ENCODE results near the gene HIVEP3. TPM values are rescaled to one million over a fixed set of nuclear protein-coding genes. Genes with fewer than 3 reads are reported as not detected.

The HIVEP3 gene
- total and polyA plus RNA-seq, 2 donors, result 2.8 to 3.1 TPM

- no peak for DNase-seq (ENCODE audit: extremely low spot score)
- Histone ChIP-seq H3K36me3 (ENCODE audit: insufficient read depth) (no peaks in the 10 kb centered on the region), H3K27ac (ENCODE audit: low read depth) (no peak overlapping the region), H3K4me3 (ENCODE audit: low read depth, low read length) (no peak overlapping the region), H3K4me1 (ENCODE audit: insufficient read depth) (no peaks in the 10 kb centered on the region)
- WGBS, result 15% methylated on average over 6 of the region's 6 CpGs
These were observed 402.9 kb downstream of the HIVEP3 start for GRCh38 chr1:41515778-41516167.

DNA sequence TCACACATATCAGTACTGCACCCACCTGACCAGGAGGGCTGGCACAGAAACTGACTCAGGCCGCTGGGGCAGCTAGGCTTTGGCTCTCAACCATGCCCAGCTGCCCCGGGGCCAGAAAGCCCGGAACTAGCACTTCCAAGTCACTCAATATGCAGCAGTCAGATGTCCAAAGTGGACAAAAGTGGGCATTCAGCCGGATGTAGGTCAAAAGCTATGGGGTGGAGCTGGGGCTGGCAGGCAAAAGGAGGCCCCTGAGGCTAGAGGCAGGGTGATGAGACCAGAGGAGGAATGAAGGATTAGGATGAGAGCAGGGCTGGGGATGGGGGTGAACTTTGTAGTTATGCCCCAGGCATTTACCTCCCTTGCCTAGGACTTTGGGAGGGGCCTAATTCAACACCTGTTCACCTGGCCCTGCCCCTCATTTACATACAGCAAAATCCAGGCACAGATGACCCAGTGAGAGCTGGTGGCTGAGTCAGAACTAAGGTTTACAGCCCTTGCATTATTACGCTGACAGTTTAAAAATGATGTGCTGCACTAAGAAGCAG, 403.5 kb downstream of the HIVEP3 start:
- H3K36me3 ChIP-seq (ENCODE audit: insufficient read depth), result no peaks in the 10 kb centered on the region
- H3K4me1 ChIP-seq (ENCODE audit: insufficient read depth), result no peaks in the 10 kb centered on the region
- no peak for DNase-seq (ENCODE audit: extremely low spot score)
- H3K4me3 ChIP-seq (ENCODE audit: low read depth, low read length), result no peak overlapping the region
- no peak overlapping the region for H3K27ac ChIP-seq (ENCODE audit: low read depth)
- WGBS, result 79% methylated on average over 5 of the region's 5 CpGs

DNA sequence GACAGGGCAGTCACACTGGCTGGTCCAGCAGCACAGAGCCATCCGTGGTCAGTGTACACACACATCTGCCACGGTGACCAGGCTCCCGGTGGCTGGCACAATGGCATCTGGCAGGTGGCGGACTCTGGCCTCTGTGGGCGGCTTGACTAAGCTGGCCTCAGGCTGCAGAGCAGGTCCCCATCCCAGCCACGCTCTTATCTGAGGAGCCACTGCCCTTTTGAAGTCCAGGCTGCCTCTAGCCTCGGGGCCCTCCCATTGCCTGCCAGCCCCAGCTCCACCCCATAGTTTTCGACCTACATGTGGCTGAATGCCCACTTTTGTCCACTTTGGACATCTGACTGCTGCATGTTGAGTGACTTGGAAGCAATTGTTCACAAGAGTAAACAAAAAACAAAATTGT, 404.3 kb downstream of the HIVEP3 start:
- Histone ChIP-seq H3K36me3 (ENCODE audit: insufficient read depth) (no peaks in the 10 kb centered on the region), H3K4me1 (ENCODE audit: insufficient read depth) (no peaks in the 10 kb centered on the region), H3K4me3 (ENCODE audit: low read depth, low read length) (no peak overlapping the region), H3K27ac (ENCODE audit: low read depth) (no peak overlapping the region)
- DNase-seq (ENCODE audit: extremely low spot score), result no peak
- 92% methylated on average over 8 of the region's 8 CpGs for WGBS

GRCh38 chr1:41513383-41513735, 405.4 kb downstream of the HIVEP3 start:
- 71% methylated on average over 17 of the region's 17 CpGs for WGBS
- Histone ChIP-seq H3K36me3 (ENCODE audit: insufficient read depth) (no peaks in the 10 kb centered on the region), H3K4me3 (ENCODE audit: low read depth, low read length) (no peak overlapping the region)

DNA sequence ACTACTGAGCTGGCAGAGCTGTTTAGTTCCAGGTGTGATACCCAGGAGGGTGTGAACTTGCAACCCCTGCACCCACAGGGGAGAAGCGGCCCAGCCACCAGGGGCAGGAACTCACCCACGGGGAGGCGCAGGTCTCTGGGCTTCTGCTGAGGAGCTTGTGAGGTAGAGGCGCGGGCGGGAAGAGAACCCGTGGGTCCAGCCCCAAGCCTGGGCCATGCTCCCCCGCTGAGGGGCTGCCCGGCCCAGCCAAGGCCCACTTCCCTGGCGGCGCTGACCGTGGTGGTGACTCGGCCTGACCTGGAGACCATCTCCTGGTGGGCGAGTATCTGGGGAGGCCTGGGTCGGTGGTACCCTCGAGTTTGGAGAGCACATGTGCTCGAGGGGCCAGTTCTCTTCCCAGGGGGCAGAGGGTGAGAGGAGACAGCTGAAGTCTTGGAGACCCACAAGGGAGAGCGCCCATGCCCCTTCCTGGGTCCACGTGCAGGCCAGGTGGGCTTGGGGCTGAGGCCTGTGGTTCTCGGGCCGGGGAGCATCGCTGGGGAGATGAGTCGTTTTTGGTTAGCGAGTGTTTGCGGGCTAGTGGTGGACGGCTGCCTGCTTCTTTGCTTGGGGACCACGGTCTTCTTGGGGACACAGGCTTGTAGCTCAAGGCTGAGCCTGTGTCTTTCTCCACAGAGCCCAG, 405.9 kb downstream of the HIVEP3 start:
- Histone ChIP-seq H3K27ac (ENCODE audit: low read depth) (no peak overlapping the region), H3K4me3 (ENCODE audit: low read depth, low read length) (no peak overlapping the region), H3K4me1 (ENCODE audit: insufficient read depth) (no peaks in the 10 kb centered on the region), H3K36me3 (ENCODE audit: insufficient read depth) (no peaks in the 10 kb centered on the region)
- no peak for DNase-seq (ENCODE audit: extremely low spot score)
- WGBS, result 87% methylated on average over 27 of the region's 27 CpGs

More at GRCh38 chr1:41513383-41513735, 405.4 kb downstream of the HIVEP3 start:
- no peak for DNase-seq (ENCODE audit: extremely low spot score)
- no peak overlapping the region for H3K27ac ChIP-seq (ENCODE audit: low read depth)
- no peaks in the 10 kb centered on the region for H3K4me1 ChIP-seq (ENCODE audit: insufficient read depth)

- Histone ChIP-seq H3K27ac (ENCODE audit: low read depth) (no peak overlapping the region), H3K36me3 (ENCODE audit: insufficient read depth) (no peaks in the 10 kb centered on the region), H3K4me3 (ENCODE audit: low read depth, low read length) (no peak overlapping the region), H3K4me1 (ENCODE audit: insufficient read depth) (no peaks in the 10 kb centered on the region)
- DNase-seq (ENCODE audit: extremely low spot score), result no peak
- 97% methylated on average over 7 of the region's 7 CpGs for WGBS
These were observed 407.5 kb downstream of the HIVEP3 start for GRCh38 chr1:41511239-41511540.

DNA sequence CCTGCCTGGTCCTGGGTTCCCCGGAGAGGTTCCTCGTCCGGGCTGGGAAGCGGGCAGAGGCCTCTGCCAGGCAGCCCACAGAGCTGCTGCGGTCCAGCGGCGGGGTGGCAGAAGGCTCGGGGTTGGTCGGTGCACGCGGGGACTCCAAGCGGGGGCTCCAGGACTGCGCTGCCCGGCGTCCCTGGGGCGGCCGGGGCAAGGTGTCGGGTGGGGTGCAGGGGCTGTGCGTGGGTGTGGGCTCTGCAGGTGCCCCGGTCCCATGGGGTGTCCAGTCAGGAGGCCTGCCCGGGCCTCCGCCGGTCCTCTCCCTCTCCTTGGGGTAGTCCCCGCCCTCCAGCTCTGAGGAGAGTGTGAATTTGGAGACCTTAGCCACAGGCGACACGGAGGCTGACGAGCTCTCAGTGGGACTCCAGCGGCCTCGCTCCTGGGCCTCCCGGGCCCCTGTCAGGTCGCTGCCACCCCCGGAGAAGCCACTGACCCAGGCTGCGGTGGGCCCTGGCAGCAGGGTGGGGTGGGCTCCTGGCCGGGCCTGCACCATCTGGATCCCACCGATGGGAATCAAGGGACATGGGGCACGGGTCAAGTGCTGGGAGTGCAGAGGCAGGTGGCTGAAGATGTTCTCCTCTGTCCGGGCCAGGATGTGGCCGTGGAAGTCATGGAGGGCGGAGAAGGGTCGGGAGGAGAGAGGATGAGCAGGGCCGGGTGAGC, 408.0 kb downstream of the HIVEP3 start:
- no peak for DNase-seq (ENCODE audit: extremely low spot score)
- Histone ChIP-seq H3K36me3 (ENCODE audit: insufficient read depth) (no peaks in the 10 kb centered on the region), H3K27ac (ENCODE audit: low read depth) (no peak overlapping the region), H3K4me1 (ENCODE audit: insufficient read depth) (no peaks in the 10 kb centered on the region), H3K4me3 (ENCODE audit: low read depth, low read length) (no peak overlapping the region)
- WGBS, result 95% methylated on average over 41 of the region's 41 CpGs

DNA sequence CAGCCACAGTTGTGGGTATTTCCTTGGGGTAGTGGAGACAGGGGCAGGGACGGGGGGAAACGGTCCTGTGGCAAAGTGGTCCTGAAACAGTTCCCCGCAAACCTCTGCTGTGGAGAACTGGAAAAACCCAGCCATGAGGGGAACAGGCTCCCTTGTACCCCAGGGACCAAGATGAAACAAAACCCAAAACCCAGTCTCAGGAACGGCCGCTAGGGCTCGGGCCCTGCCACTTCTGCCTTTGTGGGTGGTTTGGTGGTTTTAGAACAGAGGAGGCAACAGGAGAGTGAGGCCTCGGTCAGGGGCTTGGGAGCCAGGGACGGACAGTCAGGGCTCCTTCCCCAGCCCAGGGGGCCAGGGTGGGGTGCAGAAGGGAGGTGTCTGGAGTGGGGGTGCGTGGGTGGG, 409.5 kb downstream of the HIVEP3 start:
- Histone ChIP-seq H3K27ac (ENCODE audit: low read depth) (no peak overlapping the region), H3K36me3 (ENCODE audit: insufficient read depth) (no peaks in the 10 kb centered on the region), H3K4me3 (ENCODE audit: low read depth, low read length) (no peak overlapping the region), H3K4me1 (ENCODE audit: insufficient read depth) (no peaks in the 10 kb centered on the region)
- DNase-seq (ENCODE audit: extremely low spot score), result no peak
- 81% methylated on average over 9 of the region's 9 CpGs for WGBS

- Histone ChIP-seq H3K4me1 (ENCODE audit: insufficient read depth) (no peaks in the 10 kb centered on the region), H3K4me3 (ENCODE audit: low read depth, low read length) (no peak overlapping the region), H3K27ac (ENCODE audit: low read depth) (no peak overlapping the region), H3K36me3 (ENCODE audit: insufficient read depth) (no peaks in the 10 kb centered on the region)
- WGBS, result 84% methylated on average over 2 of the region's 2 CpGs
- no peak for DNase-seq (ENCODE audit: extremely low spot score)
These were observed 410.4 kb downstream of the HIVEP3 start for GRCh38 chr1:41508290-41508689.

DNA sequence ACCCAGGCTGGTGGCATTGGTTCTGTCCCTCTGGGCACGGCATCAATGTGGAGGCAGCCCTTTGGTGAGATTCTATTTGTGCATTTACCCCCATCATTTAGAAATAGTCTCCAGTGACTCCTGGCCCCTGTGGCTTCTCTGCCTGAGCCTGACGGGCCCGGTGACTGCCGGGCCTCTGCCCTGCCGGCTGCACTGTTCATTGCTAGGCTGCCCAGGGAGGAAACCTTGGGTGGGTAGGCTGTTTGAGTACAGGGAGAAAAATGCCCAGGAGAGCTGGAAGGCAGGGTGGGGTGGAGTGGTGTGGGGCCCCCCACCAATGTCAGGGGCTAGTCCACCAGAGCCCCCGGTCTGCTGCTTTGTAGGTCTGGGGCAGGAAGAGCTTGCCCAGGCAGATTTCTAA, 410.9 kb downstream of the HIVEP3 start:
- no peak overlapping the region for H3K4me3 ChIP-seq (ENCODE audit: low read depth, low read length)
- DNase-seq (ENCODE audit: extremely low spot score), result no peak
- no peaks in the 10 kb centered on the region for H3K4me1 ChIP-seq (ENCODE audit: insufficient read depth)
- H3K27ac ChIP-seq (ENCODE audit: low read depth), result no peak overlapping the region
- 92% methylated on average over 6 of the region's 6 CpGs for WGBS
- H3K36me3 ChIP-seq (ENCODE audit: insufficient read depth), result no peaks in the 10 kb centered on the region

GRCh38 chr1:41507110-41507720, 411.5 kb downstream of the HIVEP3 start:
- 79% methylated on average over 13 of the region's 13 CpGs for WGBS
- H3K4me1 ChIP-seq (ENCODE audit: insufficient read depth), result no peaks in the 10 kb centered on the region
- no peaks in the 10 kb centered on the region for H3K36me3 ChIP-seq (ENCODE audit: insufficient read depth)
- H3K4me3 ChIP-seq (ENCODE audit: low read depth, low read length), result no peak overlapping the region
- no peak overlapping the region for H3K27ac ChIP-seq (ENCODE audit: low read depth)
- no peak for DNase-seq (ENCODE audit: extremely low spot score)

GRCh38 chr1:41504114-41505035, 414.3 kb downstream of the HIVEP3 start:
- H3K4me1 ChIP-seq (ENCODE audit: insufficient read depth), result no peaks in the 10 kb centered on the region
- no peak overlapping the region for H3K27ac ChIP-seq (ENCODE audit: low read depth)
- H3K36me3 ChIP-seq (ENCODE audit: insufficient read depth), result no peaks in the 10 kb centered on the region
- DNase-seq (ENCODE audit: extremely low spot score), result no peak
- 87% methylated on average over 15 of the region's 15 CpGs for WGBS
- H3K4me3 ChIP-seq (ENCODE audit: low read depth, low read length), result no peak overlapping the region

DNA sequence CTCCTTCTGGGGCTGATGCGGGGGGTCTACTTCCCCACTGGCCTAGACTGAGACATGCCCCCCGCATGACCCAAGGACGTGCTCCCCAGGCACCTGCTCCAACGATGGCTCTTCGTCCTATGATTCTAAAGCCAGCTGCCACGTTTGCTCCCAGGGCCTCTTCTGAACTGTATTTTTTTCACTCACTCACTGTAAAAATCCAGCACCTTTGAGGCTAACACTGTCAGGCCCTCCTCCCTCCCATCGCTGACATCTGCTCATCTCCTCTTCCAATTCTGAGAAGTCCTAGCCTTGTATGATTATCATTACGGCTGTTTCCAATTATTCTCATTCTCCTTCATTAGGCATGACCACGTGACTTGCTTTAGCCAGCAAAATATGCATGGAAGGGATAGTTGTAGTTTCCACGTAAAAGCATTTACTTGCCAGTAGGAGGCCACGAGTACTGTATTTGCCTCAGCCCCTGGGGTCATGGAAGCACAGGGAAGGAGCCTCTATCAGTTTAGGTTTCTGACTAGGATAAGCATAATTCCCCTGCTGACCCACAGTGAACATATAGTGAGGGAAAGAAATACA, 415.1 kb downstream of the HIVEP3 start:
- Histone ChIP-seq H3K4me1 (ENCODE audit: insufficient read depth) (no peaks in the 10 kb centered on the region), H3K4me3 (ENCODE audit: low read depth, low read length) (no peak overlapping the region), H3K27ac (ENCODE audit: low read depth) (no peak overlapping the region), H3K36me3 (ENCODE audit: insufficient read depth) (no peaks in the 10 kb centered on the region)
- no peak for DNase-seq (ENCODE audit: extremely low spot score)
- 90% methylated on average over 11 of the region's 11 CpGs for WGBS

Measured in urinary bladder (tissue), 4 donors.